ENCODE results near the gene TNFSF15.

Gene TNFSF15

DNA sequence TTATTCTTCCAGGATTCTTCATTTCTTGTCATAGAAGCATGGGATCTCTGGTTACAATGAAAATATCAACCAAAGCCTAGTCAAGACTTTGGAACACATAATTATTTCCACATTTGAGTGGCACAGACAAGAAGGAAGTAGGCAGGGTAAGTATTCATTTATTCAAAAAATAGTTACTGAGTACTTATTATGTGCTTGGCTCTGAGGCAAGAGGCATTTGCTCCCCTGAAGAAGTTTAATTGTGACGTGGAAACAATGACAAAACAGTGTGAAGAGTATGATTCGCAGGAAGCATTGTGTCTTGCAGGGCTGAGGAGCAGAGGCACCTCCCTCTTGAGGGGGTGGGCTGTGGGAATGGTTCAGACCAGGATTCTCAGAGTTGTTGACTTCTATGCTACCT, 45.0 kb upstream of the TNFSF15 start:
- no peak for TF ChIP-seq CTCF (conservative IDR thresholded peaks at IDR 0.05)
- H3K27ac ChIP-seq = no peak overlapping the region

GRCh38 chr9:114849450-114849849, 43.6 kb upstream of the TNFSF15 start:
- no peak overlapping the region for H3K27ac ChIP-seq
- TF ChIP-seq CTCF (conservative IDR thresholded peaks at IDR 0.05) = no peak

- H3K27ac ChIP-seq = no peak overlapping the region
- TF ChIP-seq CTCF (conservative IDR thresholded peaks at IDR 0.05) = no peak
Observed at GRCh38 chr9:114847492-114848417, 41.9 kb upstream of the TNFSF15 start.

- TF ChIP-seq CTCF (conservative IDR thresholded peaks at IDR 0.05) = no peak
- no peak overlapping the region for H3K27ac ChIP-seq
Observed at GRCh38 chr9:114845373-114845772, 39.5 kb upstream of the TNFSF15 start.

DNA sequence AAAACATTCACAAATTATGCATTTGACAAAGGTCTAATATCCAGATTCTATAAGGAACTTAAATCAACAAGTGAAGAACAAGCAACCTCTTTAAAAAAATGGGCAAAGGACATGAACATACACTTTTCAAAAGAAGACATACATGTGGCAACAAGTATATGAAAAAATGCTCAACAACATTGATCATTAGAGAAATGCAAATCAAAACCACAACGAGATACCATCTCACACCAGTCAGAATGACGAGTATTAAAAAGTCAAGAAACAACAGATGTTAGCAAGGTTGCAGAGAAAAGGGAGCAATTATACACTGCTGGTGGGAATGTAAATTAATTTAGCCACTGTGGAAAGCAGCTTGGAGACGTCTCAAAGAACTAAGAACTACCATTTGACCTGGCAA, 38.9 kb upstream of the TNFSF15 start:
- no peak for TF ChIP-seq CTCF (conservative IDR thresholded peaks at IDR 0.05)
- no peak overlapping the region for H3K27ac ChIP-seq

DNA sequence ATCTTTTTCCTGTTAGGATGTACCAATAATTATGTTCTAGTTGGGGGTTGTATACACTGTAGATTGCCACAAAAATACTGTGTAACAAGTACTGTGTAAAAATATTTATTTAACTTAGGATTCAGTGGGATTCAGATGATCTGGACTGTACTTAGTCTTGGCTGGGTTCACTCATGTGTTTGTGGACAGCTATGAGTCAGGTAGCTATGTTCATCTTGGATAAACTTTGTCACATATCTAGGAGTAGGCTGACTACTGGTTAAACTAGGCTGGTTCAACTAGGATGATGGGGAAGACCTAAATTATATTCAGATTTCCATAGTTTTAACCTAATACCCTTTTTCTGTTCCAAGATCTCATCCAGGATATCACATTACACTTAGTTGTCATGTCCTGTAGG, 32.1 kb upstream of the TNFSF15 start:
- TF ChIP-seq CTCF (conservative IDR thresholded peaks at IDR 0.05) = no peak
- H3K27ac ChIP-seq = no peak overlapping the region

GRCh38 chr9:114836769-114837168, 30.9 kb upstream of the TNFSF15 start:
- no peak for TF ChIP-seq CTCF (conservative IDR thresholded peaks at IDR 0.05)
- H3K27ac ChIP-seq = no peak overlapping the region
